HG02678 (cell line): Measurements from ENCODE around the gene CLEC16A.
A peak's percentile ranks its signal among the peaks of the same experiment; 100 is the strongest.

Source experiments
- ATAC-seq: cut with Tn5 transposase; IDR thresholded peaks from one replicate; pipeline ENCODE4 v1.9.1; 2021; ENCODE audit warnings: mild to moderate bottlenecking, moderate library complexity; ENCODE audit not compliant: unreplicated experiment

CLEC16A gene

GRCh38 chr16:10938796-10939648 lies 5.3 kb upstream of the CLEC16A start:
- ATAC-seq, result no peak

- no peak for ATAC-seq
Observed at GRCh38 chr16:10939649-10940234, 4.6 kb upstream of the CLEC16A start.

GRCh38 chr16:10940501-10941079 lies 3.8 kb upstream of the CLEC16A start:
- no peak for ATAC-seq

GRCh38 chr16:10941127-10941933 lies 3.0 kb upstream of the CLEC16A start:
- no peak for ATAC-seq

- peak; percentile 3 for ATAC-seq
Observed at GRCh38 chr16:10941935-10942351, 2.4 kb upstream of the CLEC16A start.

GRCh38 chr16:10942352-10943063 lies 1.9 kb upstream of the CLEC16A start, which contains the start of gene DEXI:
Gene DEXI, minus strand, starts transcription at chr16:10942468. Its CDS starts 463 bp downstream, at chr16:10942005.
- ATAC-seq, result peak; percentile 67

- ATAC-seq, result no peak
Observed at GRCh38 chr16:10943064-10943353, 1.4 kb upstream of the CLEC16A start.

- ATAC-seq, result no peak
Observed at GRCh38 chr16:10945065-10945787, 862 bp downstream of the CLEC16A start.

- ATAC-seq, result no peak
Observed at GRCh38 chr16:10946308-10946707, 1.9 kb downstream of the CLEC16A start.

- no peak for ATAC-seq
Observed at GRCh38 chr16:10947211-10947787, 2.9 kb downstream of the CLEC16A start.

- peak; percentile 69 for ATAC-seq
Observed at GRCh38 chr16:10949424-10949970, 5.1 kb downstream of the CLEC16A start.

GRCh38 chr16:10950393-10950792 lies 6.0 kb downstream of the CLEC16A start:
- no peak for ATAC-seq

GRCh38 chr16:10951026-10951425 lies 6.7 kb downstream of the CLEC16A start:
- ATAC-seq, result no peak

GRCh38 chr16:10954903-10955302 lies 10.5 kb downstream of the CLEC16A start:
- no peak for ATAC-seq

- ATAC-seq, result no peak
Observed at GRCh38 chr16:10957771-10958482, 13.6 kb downstream of the CLEC16A start.

GRCh38 chr16:10959161-10959560 lies 14.8 kb downstream of the CLEC16A start:
- ATAC-seq, result no peak

GRCh38 chr16:10961231-10961630 lies 16.9 kb downstream of the CLEC16A start:
- no peak for ATAC-seq

GRCh38 chr16:10964039-10964890 lies 19.9 kb downstream of the CLEC16A start:
- ATAC-seq, result peak; percentile 37
